Rectal smooth muscle tissue (tissue), 1 donor: ENCODE results near the gene NTF4.
"Not testable (repeated sequence)": the region's sequence is repeated elsewhere in the genome, so short reads cannot be mapped to it uniquely, and the experiment has no call there.

ENCODE experiments used
- H3K27ac ChIP-seq: one replicate; pipeline ENCODE4 v1.7.0; 2013; ENCODE audit warnings: low read depth, low read length, inconsistent platforms
- H3K27me3 ChIP-seq: one replicate; pipeline ENCODE4 v1.7.0; 2013; ENCODE audit warnings: low read length; ENCODE audit not compliant: control insufficient read depth, insufficient read depth
- H3K36me3 ChIP-seq: one replicate; pipeline ENCODE4 v1.7.0; 2013; ENCODE audit warnings: low read length; ENCODE audit not compliant: control insufficient read depth, insufficient read depth
- H3K4me1 ChIP-seq: one replicate; pipeline ENCODE4 v1.7.0; 2013; ENCODE audit warnings: low read length; ENCODE audit not compliant: control insufficient read depth, insufficient read depth
- H3K4me3 ChIP-seq: one replicate; pipeline ENCODE4 v1.7.0; 2013; ENCODE audit warnings: low read length
- H3K9ac ChIP-seq: one replicate; pipeline ENCODE4 v1.7.0; 2013; ENCODE audit warnings: low read length

The NTF4 gene

GRCh38 chr19:49020342-49020741 lies 44.3 kb downstream of the NTF4 start:
- Histone ChIP-seq H3K27ac (no peak overlapping the region), H3K9ac (no peak overlapping the region), H3K4me1 (peaks cover 2% of the 10 kb centered on the region), H3K4me3 (no peak overlapping the region), H3K36me3 (peaks cover 3% of the 10 kb centered on the region), H3K27me3 (peaks cover 16% of the 10 kb centered on the region)

DNA sequence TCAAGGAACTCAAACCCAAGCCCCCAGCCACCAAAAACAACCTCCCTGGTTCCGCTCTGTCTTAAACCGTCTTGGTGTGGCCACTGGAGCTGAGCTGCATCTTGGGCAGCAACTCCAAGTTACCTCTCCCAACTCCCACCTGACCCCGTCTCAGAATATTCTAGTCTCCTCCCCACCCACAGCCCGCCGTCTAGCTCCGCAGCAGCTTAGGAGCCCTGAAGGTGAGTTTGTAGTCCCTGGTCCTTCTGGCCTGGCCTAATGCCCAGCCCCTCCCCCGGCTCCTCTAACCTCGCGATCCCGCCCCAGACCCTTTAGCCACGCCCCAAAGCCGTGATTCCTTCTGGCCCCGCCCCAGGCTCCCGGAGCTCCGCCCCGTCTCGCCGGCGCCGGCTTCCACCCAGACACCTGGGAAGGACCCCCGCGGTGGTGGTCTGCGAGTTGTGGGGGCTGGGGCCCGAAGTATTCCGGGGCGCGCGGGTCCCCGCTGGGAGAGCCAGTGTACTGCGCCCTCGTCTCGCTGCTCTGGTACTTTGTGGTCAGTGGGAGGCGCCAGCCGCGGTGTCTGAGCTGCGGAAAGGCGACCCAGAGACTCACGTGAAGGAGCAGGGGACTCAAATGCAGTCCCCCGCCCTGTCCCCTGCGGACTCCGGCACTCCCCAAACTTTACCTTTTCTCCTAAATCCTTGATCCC lies 45.2 kb downstream of the NTF4 start:
- Histone ChIP-seq H3K4me3 (peak overlapping the region; percentile 61), H3K27ac (no peak overlapping the region), H3K36me3 (peaks cover 10% of the 10 kb centered on the region), H3K9ac (no peak overlapping the region), H3K4me1 (peaks cover 2% of the 10 kb centered on the region), H3K27me3 (peaks cover 16% of the 10 kb centered on the region)

DNA sequence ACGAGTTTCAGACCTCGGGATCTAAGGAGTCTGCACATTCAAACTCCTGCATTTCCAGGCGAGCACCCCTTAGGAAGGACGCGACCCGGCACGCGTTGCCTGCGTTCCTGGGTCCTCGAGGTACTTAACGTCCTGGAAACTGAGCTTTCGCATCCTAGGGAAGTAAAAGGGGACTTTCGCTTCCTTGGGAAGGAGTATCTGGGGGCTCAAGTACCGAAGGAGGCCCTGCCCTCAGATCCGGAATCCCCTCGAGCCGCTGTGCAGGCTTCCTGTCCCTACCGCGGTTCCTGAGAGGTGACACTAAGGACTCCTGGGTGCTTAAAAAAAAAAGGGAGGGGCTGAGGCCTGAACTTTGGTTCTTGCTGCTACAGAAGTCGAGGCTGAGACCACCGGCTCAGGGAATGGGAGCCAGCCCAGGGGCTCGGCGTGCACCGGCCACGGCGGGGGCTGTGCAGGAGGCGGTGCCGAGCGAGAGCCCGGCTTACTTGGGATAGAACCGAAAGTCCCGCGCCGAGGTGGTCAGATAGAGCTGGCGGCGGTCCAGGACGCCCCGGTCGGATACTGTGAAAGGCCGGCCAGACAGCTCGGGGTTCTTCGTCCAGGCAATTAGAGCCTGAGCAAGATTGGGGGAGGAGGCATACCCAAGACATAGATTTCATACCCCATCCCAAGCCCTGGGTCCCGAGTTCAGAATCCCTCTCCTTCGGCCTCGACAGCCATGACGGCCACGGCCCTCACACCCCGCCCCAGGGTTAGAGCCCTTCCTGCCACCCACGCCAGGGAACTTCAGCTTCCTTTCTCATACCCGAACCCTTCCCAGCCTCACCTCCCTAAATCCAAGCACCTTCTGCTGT lies 46.0 kb downstream of the NTF4 start:
- peaks cover 13% of the 10 kb centered on the region for H3K36me3 ChIP-seq
- not testable (repeated sequence) for H3K4me1 ChIP-seq, H3K27ac ChIP-seq, H3K9ac ChIP-seq
- H3K4me3 ChIP-seq: peak overlapping the region; percentile 61
- H3K27me3 ChIP-seq: peaks cover 16% of the 10 kb centered on the region

- H3K4me1 ChIP-seq: peaks cover 2% of the 10 kb centered on the region
- no peak overlapping the region for H3K9ac ChIP-seq
- H3K27me3 ChIP-seq: peaks cover 16% of the 10 kb centered on the region
- peaks cover 13% of the 10 kb centered on the region for H3K36me3 ChIP-seq
- peak overlapping the region; percentile 61 for H3K4me3 ChIP-seq
- H3K27ac ChIP-seq: no peak overlapping the region
Measured at GRCh38 chr19:49017666-49018351, 46.8 kb downstream of the NTF4 start.

DNA sequence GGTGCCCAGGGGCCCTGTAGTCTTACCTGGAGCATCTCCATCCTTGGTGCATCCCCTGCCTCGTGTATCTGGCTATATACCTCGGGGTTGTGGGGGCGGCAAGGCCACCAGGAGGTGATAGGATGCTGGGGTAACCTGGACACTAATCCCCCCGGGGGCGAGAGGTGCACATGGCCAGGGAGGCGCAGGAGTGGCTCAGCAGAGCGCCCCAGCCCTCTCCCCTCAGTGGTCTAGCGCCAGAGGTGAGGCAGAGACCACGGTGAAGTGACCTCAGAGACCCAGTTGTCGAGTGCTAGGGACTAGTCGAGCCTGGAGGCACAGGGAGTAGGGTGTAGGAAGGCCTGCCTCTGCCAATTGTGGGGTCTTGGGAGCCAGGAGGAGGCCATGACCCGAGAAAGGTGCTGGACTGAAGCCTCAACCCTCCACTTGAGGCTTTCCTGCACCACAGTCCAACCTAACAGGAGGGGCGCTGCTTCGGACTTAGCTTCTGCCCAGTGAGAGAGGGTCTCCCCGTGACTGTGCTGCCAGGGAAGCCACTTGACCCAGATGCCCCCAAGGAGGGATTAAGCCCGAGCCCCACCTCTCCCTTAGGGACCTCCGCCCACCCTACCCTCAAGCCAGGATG lies 47.5 kb downstream of the NTF4 start, which contains the start of gene LHB:
Gene LHB (minus strand): TSS at position 51 of the 625 bp plus-strand sequence. CDS start 10 bp downstream, at position 41.
- Histone ChIP-seq H3K27ac (no peak within 1 kb of the TSS), H3K27me3 (peaks cover 16% of the 10 kb centered on the region), H3K36me3 (peaks cover 13% of the 10 kb centered on the region), H3K9ac (no peak within 1 kb of the TSS), H3K4me3 (peak within 1 kb of the TSS; percentile 61), H3K4me1 (peaks cover 2% of the 10 kb centered on the region)

DNA sequence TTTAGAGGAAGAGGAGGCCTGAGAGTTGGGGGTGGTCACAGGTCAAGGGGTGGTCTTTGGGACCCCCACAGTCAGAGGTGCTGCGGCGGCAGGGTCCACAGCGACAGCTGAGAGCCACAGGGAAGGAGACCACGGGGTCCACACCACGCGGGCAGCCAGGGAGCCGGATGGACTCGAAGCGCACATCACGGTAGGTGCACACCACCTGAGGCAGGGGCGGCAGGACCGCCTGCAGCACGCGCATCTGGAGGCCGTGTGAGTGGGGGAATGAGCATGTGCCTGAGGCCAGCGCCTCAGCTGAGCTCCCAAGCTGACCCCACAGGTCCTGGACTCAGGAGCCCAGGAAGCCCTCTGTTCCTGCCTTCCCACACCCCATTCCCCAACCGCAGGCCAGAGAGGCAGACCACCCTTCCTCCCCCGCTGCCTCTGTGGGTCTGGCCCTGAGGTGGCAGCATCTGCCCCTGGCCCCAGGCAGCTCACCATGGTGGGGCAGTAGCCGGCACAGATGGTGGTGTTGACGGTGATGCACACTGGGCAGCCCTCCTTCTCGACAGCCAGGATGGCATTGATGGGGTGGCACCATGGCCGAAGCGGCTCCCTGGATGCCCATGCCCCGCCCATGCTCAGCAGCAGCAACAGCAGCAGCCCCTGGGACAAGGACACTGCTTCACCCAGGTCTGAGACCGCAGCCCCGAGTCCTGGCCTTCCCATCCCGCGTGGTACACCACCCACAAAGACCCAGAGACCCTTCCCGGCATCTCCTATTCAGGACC lies 48.4 kb downstream of the NTF4 start:
- peaks cover 15% of the 10 kb centered on the region for H3K36me3 ChIP-seq

DNA sequence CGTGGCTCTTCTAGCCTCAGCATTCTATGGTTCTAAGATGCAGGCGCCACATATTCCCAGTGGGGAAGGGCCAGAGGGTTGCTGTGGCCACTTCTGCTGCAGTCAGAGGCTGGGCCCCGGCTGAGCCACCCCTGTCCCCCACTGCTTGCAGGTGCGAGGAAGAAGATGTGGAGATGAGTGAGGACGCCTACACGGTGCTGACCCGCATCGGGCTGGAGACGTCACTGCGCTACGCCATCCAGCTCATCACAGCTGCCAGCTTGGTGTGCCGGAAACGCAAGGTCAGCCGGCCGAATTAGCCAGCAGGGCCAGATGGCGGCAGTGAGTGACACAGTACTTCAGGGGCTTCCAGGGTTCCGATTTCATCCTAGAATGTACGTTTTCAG lies 49.8 kb downstream of the NTF4 start:
- Histone ChIP-seq H3K36me3 (peaks cover 20% of the 10 kb centered on the region), H3K27ac (no peak overlapping the region), H3K4me3 (no peak overlapping the region), H3K9ac (no peak overlapping the region), H3K4me1 (peaks cover 2% of the 10 kb centered on the region), H3K27me3 (peaks cover 6% of the 10 kb centered on the region)

More for the DNA sequence above, 48.4 kb downstream of the NTF4 start:
- H3K27ac ChIP-seq: no peak overlapping the region
- H3K27me3 ChIP-seq: peaks cover 16% of the 10 kb centered on the region
- no peak overlapping the region for H3K4me3 ChIP-seq
- H3K9ac ChIP-seq: no peak overlapping the region
- peaks cover 2% of the 10 kb centered on the region for H3K4me1 ChIP-seq

GRCh38 chr19:49014123-49014869 lies 50.3 kb downstream of the NTF4 start:
- Histone ChIP-seq H3K4me1 (peaks cover 2% of the 10 kb centered on the region), H3K9ac (no peak overlapping the region), H3K27me3 (peaks cover 3% of the 10 kb centered on the region), H3K36me3 (peaks cover 24% of the 10 kb centered on the region), H3K27ac (no peak overlapping the region), H3K4me3 (no peak overlapping the region)

GRCh38 chr19:49011194-49011593 lies 53.4 kb downstream of the NTF4 start:
- H3K9ac ChIP-seq: no peak overlapping the region
- no peak overlapping the region for H3K27ac ChIP-seq
- H3K4me3 ChIP-seq: no peak overlapping the region
- H3K4me1 ChIP-seq: no peaks in the 10 kb centered on the region
- no peaks in the 10 kb centered on the region for H3K27me3 ChIP-seq
- H3K36me3 ChIP-seq: peaks cover 35% of the 10 kb centered on the region
